ENCODE results near the gene C1RL. TPM values are rescaled to one million over a fixed set of nuclear protein-coding genes. Genes with fewer than 3 reads are reported as not detected.

Gene C1RL
- total and polyA plus RNA-seq, 2 donors (not counting 1 experiment from before 2014, with no cell fraction given) = 13.5 to 24.9 TPM

- H4K20me1 ChIP-seq (ENCODE audit: control insufficient read depth, insufficient read depth, low read length, poor library complexity, severe bottlenecking) = no peaks in the 10 kb centered on the region
- H3K9ac ChIP-seq (ENCODE audit: low read length) = no peak overlapping the region
- H3K4me3 ChIP-seq (ENCODE audit: control extremely low read depth in 1 of 5, extremely low read depth in 1 of 5, insufficient read depth in 1 of 5, low read depth in 2 of 5, low read length in 4 of 5) = no peak overlapping the region
- H3K27ac Mint-ChIP-seq = no peak overlapping the region
- 94% methylated on average over 22 of the region's 26 CpGs for WGBS (ENCODE audit: insufficient coverage)
- POLR2A ChIA-PET = interaction anchor here (0.6 kb wide), 2 partner anchors 222 to 225 kb away, joined by 4 to 5 read pairs; no protein-coding TSS in a partner anchor
- ATAC-seq (ENCODE audit: low read depth) (no peak), DNase-seq (no peak)
- H3K4me3 Mint-ChIP-seq = no peak overlapping the region
- H3K36me3 ChIP-seq (replicated peaks in 1 of 2; ENCODE audit: control extremely low read depth in 1 of 2, control insufficient read depth in 1 of 2, extremely low read depth in 1 of 2, insufficient read depth in 2 of 2, low read length in 1 of 2) = peaks cover 0 to 3% of the 10 kb centered on the region in 2 experiments
- H3K4me1 ChIP-seq (ENCODE audit: control insufficient read depth in 2 of 2, insufficient read depth in 2 of 2, low read length in 2 of 2) = peaks cover 0 to 12% of the 10 kb centered on the region in 2 donors
- TF ChIP-seq EZH2 (IDR thresholded peaks at IDR 0.05; ENCODE audit: borderline replicate concordance, insufficient read depth, low read depth, low read length, poor library complexity, severe bottlenecking) (no peak), CTCF (IDR thresholded peaks at IDR 0.05) (no peak)
- no peaks in the 10 kb centered on the region for H3K9me3 Mint-ChIP-seq (ENCODE audit: insufficient read depth)
- H3K79me2 ChIP-seq (ENCODE audit: control insufficient read depth, insufficient read depth, low read length) = no peaks in the 10 kb centered on the region
- intact Hi-C loops (cut with micrococcal nuclease) = no loop called here
- H3K9me3 ChIP-seq (ENCODE audit: control extremely low read depth in 1 of 3, control insufficient read depth in 2 of 3, insufficient read depth in 1 of 3, low read length in 2 of 3) = no peaks in the 10 kb centered on the region
- no peaks in the 10 kb centered on the region for H3K27me3 Mint-ChIP-seq
- no peak overlapping the region for H3K27ac ChIP-seq (ENCODE audit: low read length in 2 of 2)
- CTCF ChIA-PET = interaction anchor here (0.5 to 1.3 kb wide), 4 partner anchors 9 to 172 kb away, joined by 3 to 5 read pairs (median 3); no protein-coding TSS in a partner anchor
- no peak overlapping the region for H3K4me2 ChIP-seq (replicated peaks; ENCODE audit: low read depth, low read length, poor library complexity, severe bottlenecking)
- no peak overlapping the region for H2AFZ ChIP-seq (ENCODE audit: insufficient read depth, low read depth, low read length, poor library complexity, severe bottlenecking)
- H3K4me1 Mint-ChIP-seq = peaks cover 9% of the 10 kb centered on the region
- peaks cover 0 to 3% (median 0%) of the 10 kb centered on the region in 4 experiments for H3K27me3 ChIP-seq (replicated peaks in 1 of 4; ENCODE audit: control extremely low read depth in 1 of 4, control insufficient read depth in 3 of 4, insufficient read depth in 4 of 4, low read length in 3 of 4)
Observed at GRCh38 chr12:7096006-7096932, 12.7 kb downstream of the C1RL start.

GRCh38 chr12:7093892-7094291, 15.1 kb downstream of the C1RL start:
- Histone ChIP-seq H3K36me3 (replicated peaks in 1 of 2; ENCODE audit: control extremely low read depth in 1 of 2, control insufficient read depth in 1 of 2, extremely low read depth in 1 of 2, insufficient read depth in 2 of 2, low read length in 1 of 2) (no peaks in the 10 kb centered on the region), H3K4me3 (ENCODE audit: control extremely low read depth in 1 of 5, extremely low read depth in 1 of 5, insufficient read depth in 1 of 5, low read depth in 2 of 5, low read length in 4 of 5) (no peak overlapping the region), H3K27ac (ENCODE audit: low read length in 2 of 2) (no peak overlapping the region), H3K9ac (ENCODE audit: low read length) (no peak overlapping the region), H4K20me1 (ENCODE audit: control insufficient read depth, insufficient read depth, low read length, poor library complexity, severe bottlenecking) (no peaks in the 10 kb centered on the region), H3K27me3 (replicated peaks in 1 of 4; ENCODE audit: control extremely low read depth in 1 of 4, control insufficient read depth in 3 of 4, insufficient read depth in 4 of 4, low read length in 3 of 4) (peaks cover 0 to 3% (median 0%) of the 10 kb centered on the region in 4 experiments), H2AFZ (ENCODE audit: insufficient read depth, low read depth, low read length, poor library complexity, severe bottlenecking) (no peak overlapping the region), H3K79me2 (ENCODE audit: control insufficient read depth, insufficient read depth, low read length) (no peaks in the 10 kb centered on the region), H3K4me1 (ENCODE audit: control insufficient read depth in 2 of 2, insufficient read depth in 2 of 2, low read length in 2 of 2) (peaks cover 0 to 12% of the 10 kb centered on the region in 2 donors), H3K9me3 (ENCODE audit: control extremely low read depth in 1 of 3, control insufficient read depth in 2 of 3, insufficient read depth in 1 of 3, low read length in 2 of 3) (no peaks in the 10 kb centered on the region), H3K4me2 (replicated peaks; ENCODE audit: low read depth, low read length, poor library complexity, severe bottlenecking) (no peak overlapping the region)
- ChIA-PET CTCF (interaction anchor here (0.6 to 2.7 kb wide), 6 partner anchors 14 to 226 kb away, joined by 3 to 12 read pairs (median 6); no protein-coding TSS in a partner anchor), POLR2A (no interaction called here)
- Mint-ChIP-seq H3K27ac (no peak overlapping the region), H3K4me1 (peaks cover 9% of the 10 kb centered on the region), H3K4me3 (no peak overlapping the region), H3K9me3 (ENCODE audit: insufficient read depth) (no peaks in the 10 kb centered on the region), H3K27me3 (peaks cover 4% of the 10 kb centered on the region)
- no peak for DNase-seq
- intact Hi-C loops (cut with micrococcal nuclease) = loop anchor here (5.0 kb wide), 1 partner anchor 77 kb away; the partner anchor contains the start of gene LPCAT3
- no peak for ATAC-seq (ENCODE audit: low read depth)
- TF ChIP-seq CTCF (IDR thresholded peaks at IDR 0.05) (no peak), EZH2 (IDR thresholded peaks at IDR 0.05; ENCODE audit: borderline replicate concordance, insufficient read depth, low read depth, low read length, poor library complexity, severe bottlenecking) (no peak)
- 94% methylated on average over 3 of the region's 10 CpGs for WGBS (ENCODE audit: insufficient coverage)

All from B cell (primary cell).